Colonic mucosa (tissue), 4 donors: ENCODE measurements around the gene KLHL40. TPM values are rescaled to one million over a fixed set of nuclear protein-coding genes. Genes with fewer than 3 reads are reported as not detected.

Experiments
- DNase-seq: peaks from one replicate; pipeline ENCODE4 v3.0.0-alpha.2; 2020
- H3K27ac ChIP-seq: fragments of 200-600 bp; one replicate; pipeline ENCODE4 v1.8.0; 2021
- H3K27me3 ChIP-seq: fragments of 200-600 bp; one replicate; pipeline ENCODE4 v1.8.0; 2021
- H3K36me3 ChIP-seq: fragments of 200-600 bp; one replicate; pipeline ENCODE4 v1.8.0; 2021
- H3K4me1 ChIP-seq: fragments of 200-600 bp; one replicate; pipeline ENCODE4 v1.8.0; 2021; ENCODE audit warnings: mild to moderate bottlenecking
- H3K4me3 ChIP-seq: fragments of 200-600 bp; one replicate; pipeline ENCODE4 v1.8.0; 2021
- H3K9ac ChIP-seq, 2 donors: one replicate each; pipeline ENCODE4 v1.7.0; 2013; ENCODE audit warnings: control low read depth in 2 of 2, low read depth in 2 of 2, low read length in 2 of 2
- H3K9me3 ChIP-seq: fragments of 200-600 bp; one replicate; pipeline ENCODE4 v1.8.0; 2021
- CTCF ChIP-seq: fragments of 200-600 bp; IDR thresholded peaks from one replicate; pipeline ENCODE4 v1.8.0; 2022; ENCODE audit warnings: antibody characterized with exemption, mild to moderate bottlenecking
- intact Hi-C: fragments of 100-400 bp; cut with DNase I; formaldehyde crosslinking; loops from one replicate; pipeline ENCODE4 v1.14.1; 2022
- total RNA-seq, 2 donors: library from RNA; stranded (reverse); fragmentation: NEBNext Ultra II Directional in 1 of 2; extraction: Animal tissue kit (Norgen Biotek cat#: 25700) in 1 of 2; gene quantifications; one replicate each; pipeline ENCODE4 v1.2.1, GENCODE V29; 2021
- donor health status: healthy.
- donor health status: DM: no; HTN: no; CAD: no.
- donor health status: DM: no; HTN: no; CAD: no.

Gene KLHL40
- total RNA-seq, 2 donors from 2014 or later: not detected

- Histone ChIP-seq H3K27ac (no peak overlapping the region), H3K27me3 (no peaks in the 10 kb centered on the region), H3K9me3 (no peaks in the 10 kb centered on the region), H3K4me3 (no peak overlapping the region), H3K9ac (no peak overlapping the region), H3K4me1 (no peaks in the 10 kb centered on the region), H3K36me3 (no peaks in the 10 kb centered on the region)
- no peak for TF ChIP-seq CTCF
- intact Hi-C loops: no loop called here
- DNase-seq: no peak
Observed at GRCh38 chr3:42705962-42706585, 20.7 kb downstream of the KLHL40 start.

- H3K27ac ChIP-seq: no peak overlapping the region
- no peak overlapping the region for H3K9ac ChIP-seq
- no peaks in the 10 kb centered on the region for H3K9me3 ChIP-seq
- no peaks in the 10 kb centered on the region for H3K4me1 ChIP-seq
- H3K27me3 ChIP-seq: no peaks in the 10 kb centered on the region
- no peak for TF ChIP-seq CTCF
- H3K4me3 ChIP-seq: no peak overlapping the region
- H3K36me3 ChIP-seq: no peaks in the 10 kb centered on the region
- no peak for DNase-seq
- intact Hi-C loops: no loop called here
Observed at GRCh38 chr3:42706721-42707619, 21.6 kb downstream of the KLHL40 start.

GRCh38 chr3:42707620-42708355 is 22.5 kb downstream of the KLHL40 start:
- intact Hi-C loops: no loop called here
- no peak overlapping the region for H3K4me3 ChIP-seq
- TF ChIP-seq CTCF: no peak
- DNase-seq: no peak
- H3K4me1 ChIP-seq: no peaks in the 10 kb centered on the region
- H3K9ac ChIP-seq: no peak overlapping the region
- H3K9me3 ChIP-seq: no peaks in the 10 kb centered on the region
- H3K27me3 ChIP-seq: no peaks in the 10 kb centered on the region
- H3K27ac ChIP-seq: no peak overlapping the region
- no peaks in the 10 kb centered on the region for H3K36me3 ChIP-seq

GRCh38 chr3:42708611-42709151 is 23.3 kb downstream of the KLHL40 start:
- TF ChIP-seq CTCF: no peak
- no peak overlapping the region for H3K4me3 ChIP-seq
- H3K27ac ChIP-seq: no peak overlapping the region
- H3K9ac ChIP-seq: no peak overlapping the region
- H3K27me3 ChIP-seq: no peaks in the 10 kb centered on the region
- H3K9me3 ChIP-seq: no peaks in the 10 kb centered on the region
- H3K36me3 ChIP-seq: no peaks in the 10 kb centered on the region
- intact Hi-C loops: no loop called here
- DNase-seq: no peak
- H3K4me1 ChIP-seq: no peaks in the 10 kb centered on the region

- intact Hi-C loops: no loop called here
- Histone ChIP-seq H3K9ac (no peak overlapping the region), H3K9me3 (no peaks in the 10 kb centered on the region), H3K27me3 (no peaks in the 10 kb centered on the region), H3K27ac (no peak overlapping the region), H3K36me3 (no peaks in the 10 kb centered on the region), H3K4me1 (no peaks in the 10 kb centered on the region), H3K4me3 (no peak overlapping the region)
- DNase-seq: no peak
- no peak for TF ChIP-seq CTCF
Observed at GRCh38 chr3:42709621-42710020, 24.3 kb downstream of the KLHL40 start.
